Measurements from ENCODE around the gene F11R.
"Not testable (repeated sequence)": the region's sequence is repeated elsewhere in the genome, so short reads cannot be mapped to it uniquely, and the experiment has no call there.

F11R gene

DNA sequence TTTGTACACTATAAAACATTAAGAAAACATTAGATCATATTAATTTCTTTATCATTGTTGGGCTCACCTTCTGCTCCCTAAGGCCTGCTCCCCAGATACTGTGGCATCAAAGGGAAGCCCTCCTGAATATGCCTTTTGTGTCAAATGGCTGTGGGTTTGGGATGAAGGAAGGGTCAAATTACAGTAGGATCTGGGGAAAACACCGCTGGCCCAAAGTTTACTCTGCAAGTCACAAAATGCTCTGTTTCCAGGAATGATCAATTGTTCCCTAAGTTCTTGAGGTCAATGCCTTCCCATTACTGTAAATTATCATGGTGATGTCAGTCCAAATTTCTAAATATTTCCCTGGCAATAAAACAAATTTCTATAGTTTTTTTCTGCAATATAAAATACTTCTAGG, 59.5 kb downstream of the F11R start:
- DNase-seq, result no peak

DNA sequence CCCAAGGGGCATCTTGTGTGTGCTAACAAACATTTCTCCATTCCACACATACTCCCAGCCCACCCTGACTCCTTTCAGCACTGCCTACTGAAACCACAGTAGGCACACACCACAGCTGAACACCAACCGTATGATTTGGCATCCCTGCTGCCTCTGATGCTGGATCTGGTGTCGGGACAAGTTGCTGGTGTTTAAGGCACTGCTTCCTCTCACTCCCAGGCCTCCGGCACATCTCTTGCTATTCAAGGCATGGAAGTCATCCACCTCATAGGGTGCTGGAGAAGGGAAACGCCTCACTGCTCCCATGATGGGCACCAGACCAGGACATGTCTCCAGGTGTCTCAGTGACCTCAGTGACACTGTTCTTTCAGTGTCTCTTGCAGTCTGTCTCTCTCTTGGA, 64.0 kb downstream of the F11R start:
- no peak for DNase-seq

DNA sequence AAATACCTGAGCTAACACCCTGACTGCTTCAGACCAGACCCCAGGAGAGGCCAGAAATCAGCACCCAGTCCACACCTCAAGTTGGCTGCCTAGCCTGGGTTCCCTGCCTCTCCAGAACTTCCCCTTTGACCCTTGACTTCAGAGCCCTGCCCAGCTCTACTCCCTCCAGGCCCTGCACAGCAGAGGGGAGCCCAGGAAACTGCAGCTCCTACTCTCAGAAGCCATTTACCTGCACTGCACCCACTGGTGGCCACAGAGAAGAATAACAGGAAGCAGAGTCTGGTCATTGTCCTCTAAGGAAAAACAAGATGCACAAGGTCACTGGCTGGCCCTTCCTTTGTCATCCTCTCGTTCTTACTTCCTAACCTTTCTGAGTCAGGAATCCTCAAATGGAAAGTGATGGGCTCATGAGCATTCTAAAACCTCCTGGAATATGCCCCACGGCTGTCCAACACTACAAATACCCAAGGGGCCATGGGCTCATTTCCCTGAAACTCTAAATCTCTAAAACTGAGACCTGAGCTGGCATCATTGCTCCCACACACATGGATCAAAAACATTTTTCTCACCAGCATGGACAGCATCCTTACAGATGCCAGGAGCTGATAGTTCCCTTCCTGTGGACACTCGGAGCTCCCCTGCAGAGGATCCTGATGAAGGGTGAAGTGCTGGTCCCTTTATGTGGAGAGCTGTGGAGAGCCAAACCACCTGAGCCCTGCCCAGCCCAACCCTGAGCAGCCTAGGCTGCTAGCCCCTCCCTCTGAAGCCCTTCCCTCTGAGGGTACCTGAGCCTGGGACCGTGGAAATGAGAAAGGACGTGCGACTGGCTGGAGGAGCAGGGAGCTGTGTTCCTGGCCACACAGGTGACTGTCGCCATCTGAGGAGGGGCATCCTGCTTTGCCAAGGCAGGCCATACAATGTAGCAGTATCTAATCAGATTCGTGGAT, 66.5 kb downstream of the F11R start, which contains the start of gene ITLN2:
Gene ITLN2 (minus strand): TSS at position 652 of the 947 bp plus-strand sequence. CDS start 68 bp downstream, at position 584.
- DNase-seq, result peak; percentile 57

DNA sequence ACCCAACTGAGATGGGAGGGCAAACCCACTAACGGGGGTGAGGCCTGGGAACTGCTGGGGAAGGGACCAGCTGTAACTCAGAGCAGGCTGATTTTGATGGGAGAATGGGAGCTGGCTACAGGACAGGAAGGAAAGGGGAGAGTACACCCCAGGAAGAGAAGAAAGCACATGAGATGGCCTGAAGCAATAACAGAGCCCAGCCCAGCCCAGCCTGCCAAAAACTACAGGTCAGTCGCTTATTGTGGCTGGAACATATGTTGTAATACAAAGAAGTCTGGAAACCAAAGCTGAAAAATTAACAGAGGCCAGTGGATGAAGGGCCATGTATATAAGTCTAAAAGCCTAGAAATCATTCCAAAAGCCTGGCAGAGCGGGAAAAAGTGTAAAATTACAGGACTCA, 67.9 kb downstream of the F11R start:
- no peak for DNase-seq

DNA sequence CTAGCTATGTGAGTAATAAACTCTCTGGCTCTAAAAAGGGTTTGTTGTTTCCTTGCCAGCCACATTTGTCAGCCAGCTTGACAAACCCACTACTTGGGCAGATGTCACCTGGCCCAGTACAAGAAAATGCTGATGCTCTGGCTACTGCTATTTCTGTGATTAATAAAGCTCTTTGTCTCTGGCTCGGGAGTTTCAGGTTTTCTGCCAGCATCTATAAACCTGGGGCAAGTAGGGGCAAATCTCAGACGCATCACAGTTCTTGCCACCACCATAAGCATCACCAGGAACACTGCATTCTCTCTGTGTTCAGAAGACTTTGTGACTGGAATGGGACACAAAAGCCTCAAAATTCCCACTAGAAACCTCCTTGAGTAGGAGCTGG, 68.8 kb downstream of the F11R start:
- no peak for DNase-seq

DNA sequence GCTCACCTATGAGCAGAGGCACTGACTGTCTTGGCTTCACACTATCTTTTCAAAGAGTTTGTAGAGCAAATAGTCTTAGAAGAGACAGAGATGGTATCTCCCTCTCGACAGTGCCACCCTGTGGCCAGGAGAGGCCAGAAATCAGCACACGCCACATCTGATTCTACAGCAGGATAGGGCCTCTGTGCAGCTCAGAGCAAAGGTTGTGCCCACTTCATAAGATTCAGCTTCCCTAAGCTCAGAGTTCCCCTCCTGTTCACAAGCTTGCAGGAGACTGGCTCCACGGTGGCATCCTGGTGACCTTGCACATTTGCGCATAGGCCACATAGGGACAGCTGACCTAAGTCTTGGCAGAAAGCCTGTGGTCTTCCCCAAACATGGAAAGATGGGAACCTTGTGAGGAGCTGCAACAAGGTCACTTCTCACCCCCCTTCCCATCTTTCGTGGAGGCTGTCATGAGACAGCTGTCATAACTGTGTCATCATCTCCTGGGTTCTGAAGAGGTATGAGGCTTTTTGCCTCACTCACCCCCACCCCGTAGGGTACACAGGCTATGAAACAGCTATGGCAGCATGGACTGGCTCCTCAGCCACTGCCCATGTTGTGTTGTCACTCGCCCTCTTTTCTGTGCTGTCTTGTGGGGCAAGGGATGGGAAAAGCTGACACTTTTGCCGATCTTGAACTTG, 69.4 kb downstream of the F11R start:
- peak; percentile 70 for DNase-seq

DNA sequence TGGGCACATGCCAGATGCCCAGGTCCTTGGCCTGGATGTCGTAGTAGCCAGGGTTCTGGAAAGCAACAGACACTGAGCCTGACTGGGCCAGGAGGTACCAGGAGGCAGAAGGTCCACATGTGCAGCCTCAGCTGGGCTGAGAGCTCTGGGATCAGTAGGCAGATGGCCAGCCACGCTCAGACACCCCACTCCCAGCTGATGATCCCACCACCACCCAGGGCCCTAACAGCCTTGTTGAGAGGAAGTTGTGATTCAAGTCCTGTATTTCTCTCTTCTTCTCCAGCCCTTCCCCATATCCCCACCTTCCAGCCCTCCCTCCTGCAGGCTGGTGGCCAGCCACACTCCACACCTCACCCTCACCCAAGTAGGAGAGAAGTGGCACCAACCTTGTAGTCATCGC, 70.3 kb downstream of the F11R start:
- DNase-seq, result no peak

DNA sequence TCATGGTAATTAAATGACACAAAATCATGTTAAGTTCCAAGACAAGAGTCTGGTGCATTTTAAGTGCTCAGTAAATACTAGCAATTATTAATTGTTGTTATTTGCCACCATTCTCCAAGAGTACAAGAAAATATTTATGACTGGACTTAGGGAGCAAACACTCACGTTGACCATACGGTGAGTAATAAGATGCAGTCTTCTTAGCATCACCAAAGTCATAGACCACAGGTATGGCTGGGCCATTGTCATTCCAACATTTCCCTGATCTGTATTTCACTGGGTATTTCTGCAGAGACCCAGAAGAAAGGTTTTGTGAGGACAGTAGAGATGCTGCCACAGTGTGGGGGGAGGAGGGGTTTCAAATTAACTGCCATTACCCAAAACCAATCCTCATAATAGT, 71.1 kb downstream of the F11R start:
- DNase-seq, result no peak

DNA sequence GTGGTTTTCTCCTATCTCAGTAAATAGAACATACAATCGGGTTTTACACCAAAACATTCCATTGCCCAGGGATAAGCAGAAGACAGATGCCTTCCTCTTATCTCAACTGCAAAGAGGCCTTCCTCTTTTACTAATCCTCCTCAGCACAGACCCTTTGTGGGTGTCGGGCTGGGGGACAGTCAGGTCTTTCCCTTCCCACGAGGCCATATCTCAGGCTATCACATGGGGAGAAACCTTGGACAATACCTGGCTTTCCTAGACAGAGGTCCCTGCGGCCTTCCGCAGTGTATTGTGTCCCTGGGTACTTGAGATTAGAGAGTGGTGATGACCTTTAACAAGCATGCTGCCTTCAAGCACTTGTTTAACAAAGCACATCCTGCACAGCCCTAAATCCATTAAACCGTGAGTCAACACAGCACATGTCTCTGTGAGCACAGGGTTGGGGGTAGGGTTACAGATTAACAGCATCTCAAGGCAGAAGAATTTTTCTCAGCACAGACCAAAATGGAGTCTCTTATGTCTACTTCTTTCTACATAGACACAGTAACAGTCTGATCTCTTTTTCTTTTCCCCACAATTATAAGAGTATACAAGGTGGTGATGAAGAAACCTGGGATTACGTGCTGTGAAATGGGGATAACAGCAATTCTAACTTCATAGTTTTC, 71.6 kb downstream of the F11R start:
- not testable (repeated sequence) for DNase-seq

DNA sequence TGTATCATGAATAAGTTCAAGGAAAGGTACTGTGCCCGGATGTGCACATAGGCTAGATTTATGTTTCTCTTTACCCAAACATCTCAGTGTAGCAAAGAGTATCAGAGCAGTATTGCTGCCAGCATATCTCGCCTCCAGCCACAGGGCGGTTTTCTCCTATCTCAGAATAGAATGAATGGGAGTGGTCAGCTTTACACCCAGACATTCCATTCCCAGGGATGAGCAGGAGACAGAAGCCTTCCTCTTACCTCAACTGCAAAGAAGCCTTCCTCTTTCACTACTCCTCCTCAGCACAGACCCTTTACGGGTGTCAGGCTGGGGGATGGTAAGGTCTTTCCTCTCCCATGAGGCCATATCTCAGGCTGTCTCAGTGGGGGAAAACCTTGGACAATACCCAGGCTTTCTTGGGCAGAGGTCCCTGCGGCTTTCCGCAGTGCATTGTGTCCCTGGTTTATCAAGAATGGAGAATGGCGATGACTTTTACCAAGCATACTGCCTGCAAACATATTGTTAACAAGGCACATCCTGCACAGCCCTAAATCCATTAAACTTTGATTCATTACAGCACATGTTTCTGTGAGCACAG, 73.7 kb downstream of the F11R start:
- DNase-seq, result not testable (repeated sequence)

DNA sequence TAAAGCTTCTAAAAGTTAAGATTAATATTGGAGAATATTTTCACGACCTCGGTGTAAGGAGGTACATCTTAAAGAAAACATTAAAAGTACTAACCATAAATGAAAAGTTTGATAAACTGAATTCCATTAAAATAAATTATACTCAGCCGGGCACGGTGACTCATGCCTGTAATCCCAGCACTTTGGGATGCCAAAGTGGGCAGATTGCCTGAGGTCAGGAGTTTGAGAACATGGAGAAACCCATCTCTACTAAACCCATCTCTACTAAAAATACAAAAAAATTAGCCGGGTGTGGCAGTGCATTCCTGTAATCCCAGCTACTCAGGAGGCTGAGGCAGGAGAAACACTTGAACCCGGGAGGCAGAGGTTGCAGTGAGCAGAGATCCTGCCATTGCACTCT, 75.1 kb downstream of the F11R start:
- not testable (repeated sequence) for DNase-seq

All from CD4-positive, alpha-beta T cell treated with Interferon gamma for 1 hour (primary cell).